IPS DF 19.7 (cell line): Measurements from ENCODE around the gene APRT.
"Not testable (repeated sequence)": the region's sequence is repeated elsewhere in the genome, so short reads cannot be mapped to it uniquely, and the experiment has no call there.

Experiments
- DNase-seq: peaks from one replicate; pipeline ENCODE4 v3.0.0-alpha.2; 2013; ENCODE audit warnings: low read depth, low spot score

Gene APRT

DNA sequence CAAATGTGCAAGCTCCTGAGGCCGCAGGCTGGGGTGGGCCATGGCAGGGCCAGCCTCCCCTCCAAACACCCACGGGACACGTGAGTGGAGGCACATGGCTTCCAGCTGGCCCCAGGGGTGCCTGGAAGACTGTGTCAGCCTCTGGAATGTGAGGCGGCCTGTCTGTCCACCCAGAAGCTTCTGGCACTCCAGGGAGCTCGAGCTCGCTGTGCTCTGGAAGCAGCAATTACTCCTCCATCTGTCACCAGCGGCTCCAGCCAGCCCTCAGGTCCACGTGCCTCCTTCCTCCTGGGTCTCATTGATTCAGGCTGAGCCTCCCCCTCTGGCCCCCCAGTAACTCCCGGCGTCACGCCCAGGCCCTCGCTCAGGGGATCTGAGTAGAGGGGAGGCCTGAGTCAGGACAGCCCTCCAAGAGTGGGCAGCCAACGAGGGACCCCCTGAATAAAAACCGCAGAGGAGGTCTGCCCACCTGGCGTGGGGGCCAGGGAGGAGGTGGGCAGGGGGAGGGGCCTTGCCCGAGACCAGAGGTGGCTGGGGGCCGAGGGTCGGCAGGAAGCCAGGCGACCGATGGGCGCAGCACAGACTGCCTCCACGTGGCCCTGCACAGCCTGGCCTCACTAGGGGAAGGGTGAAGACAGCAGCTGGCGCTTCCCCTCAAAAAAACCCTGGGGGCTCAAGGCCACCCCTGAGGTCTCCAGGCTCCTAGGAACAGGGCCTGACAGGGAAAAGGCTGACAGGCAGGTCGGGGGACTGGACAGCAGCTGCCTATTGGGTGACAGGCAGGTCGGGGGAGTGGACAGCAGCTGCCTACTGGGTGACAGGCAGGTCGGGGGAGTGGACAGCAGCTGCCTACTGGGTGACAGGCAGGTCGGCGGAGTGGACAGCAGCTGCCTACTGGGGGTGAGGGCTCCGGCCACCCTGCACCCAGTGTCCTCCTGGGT, 38.6 kb downstream of the APRT start:
- no peak for DNase-seq

DNA sequence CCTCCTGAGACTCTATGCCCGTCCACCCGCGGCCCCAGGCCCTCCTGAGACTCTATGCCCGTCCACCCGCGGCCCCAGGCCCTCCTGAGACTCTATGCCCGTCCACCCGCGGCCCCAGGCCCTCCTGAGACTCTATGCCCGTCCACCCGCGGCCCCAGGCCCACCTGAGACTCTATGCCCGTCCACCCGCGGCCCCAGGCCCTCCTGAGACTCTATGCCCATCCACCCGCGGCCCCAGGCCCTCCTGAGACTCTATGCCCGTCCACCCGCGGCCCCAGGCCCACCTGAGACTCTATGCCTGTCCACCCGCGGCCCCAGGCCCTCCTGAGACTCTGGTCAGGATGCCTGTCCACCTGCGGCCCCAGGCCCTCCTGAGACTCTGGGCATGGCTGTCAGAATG, 39.9 kb downstream of the APRT start:
- not testable (repeated sequence) for DNase-seq

DNA sequence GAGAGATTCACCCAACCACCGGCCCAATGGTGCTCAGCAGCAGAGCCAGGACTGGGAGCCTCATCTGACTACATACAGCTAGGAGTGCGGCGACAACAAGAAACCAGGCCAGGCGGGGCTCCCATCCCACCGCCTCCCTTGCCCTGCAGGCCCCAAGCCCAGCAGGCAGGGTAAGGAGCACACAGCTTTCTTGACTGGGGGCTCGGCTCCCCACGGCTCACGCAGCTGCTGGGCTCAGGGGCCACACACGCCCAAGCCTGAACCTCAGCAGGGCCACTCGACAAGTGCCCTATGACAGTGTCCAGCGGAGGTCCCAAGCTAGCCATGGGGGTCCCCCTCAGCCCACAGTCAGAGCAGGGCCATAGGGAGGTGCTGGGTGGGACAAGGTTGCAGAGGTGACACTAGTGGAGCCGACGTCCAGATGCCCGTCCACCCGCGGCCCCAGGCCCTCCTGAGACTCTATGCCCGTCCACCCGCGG, 40.4 kb downstream of the APRT start:
- no peak for DNase-seq

DNA sequence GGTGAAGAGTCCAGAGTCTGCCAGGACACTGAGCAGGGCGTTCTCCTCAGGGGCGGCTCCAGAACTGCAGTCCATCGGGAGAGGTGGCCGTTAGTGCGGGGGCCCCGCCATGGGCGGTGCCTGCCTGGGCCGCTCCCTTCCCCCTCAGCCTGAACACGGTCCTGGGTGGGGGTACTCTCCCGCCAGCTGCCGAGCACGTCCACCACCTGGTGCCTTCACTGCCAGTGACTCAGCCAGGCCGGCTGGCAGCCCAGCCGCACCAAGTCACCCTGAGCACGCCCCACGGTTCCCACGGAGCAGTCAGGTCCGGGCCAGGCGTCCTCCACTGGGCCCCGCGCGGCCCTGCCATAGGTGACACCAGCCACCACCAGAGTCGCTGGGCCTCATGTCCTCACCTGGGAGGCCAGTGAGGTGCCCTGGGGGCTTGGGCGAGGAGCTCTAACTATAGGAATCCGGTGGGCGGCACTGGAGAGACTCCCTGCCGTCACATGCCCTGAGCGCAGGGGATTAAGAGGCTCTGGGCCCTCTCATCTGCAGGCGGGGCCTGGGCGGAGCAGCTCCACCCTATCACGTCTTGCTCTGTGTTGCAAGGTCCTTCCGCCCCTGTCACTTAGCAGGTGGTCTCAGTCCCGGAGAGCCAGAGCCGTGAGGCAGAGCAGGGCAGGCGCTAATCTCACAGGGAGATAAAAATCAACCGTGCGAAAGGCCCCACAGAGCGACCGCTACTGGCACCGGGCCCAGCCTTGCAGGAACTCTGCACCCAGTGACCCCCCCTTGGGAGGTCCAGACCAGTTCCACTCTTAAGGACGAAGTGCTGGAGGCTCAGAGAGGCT, 41.1 kb downstream of the APRT start:
- DNase-seq: no peak

DNA sequence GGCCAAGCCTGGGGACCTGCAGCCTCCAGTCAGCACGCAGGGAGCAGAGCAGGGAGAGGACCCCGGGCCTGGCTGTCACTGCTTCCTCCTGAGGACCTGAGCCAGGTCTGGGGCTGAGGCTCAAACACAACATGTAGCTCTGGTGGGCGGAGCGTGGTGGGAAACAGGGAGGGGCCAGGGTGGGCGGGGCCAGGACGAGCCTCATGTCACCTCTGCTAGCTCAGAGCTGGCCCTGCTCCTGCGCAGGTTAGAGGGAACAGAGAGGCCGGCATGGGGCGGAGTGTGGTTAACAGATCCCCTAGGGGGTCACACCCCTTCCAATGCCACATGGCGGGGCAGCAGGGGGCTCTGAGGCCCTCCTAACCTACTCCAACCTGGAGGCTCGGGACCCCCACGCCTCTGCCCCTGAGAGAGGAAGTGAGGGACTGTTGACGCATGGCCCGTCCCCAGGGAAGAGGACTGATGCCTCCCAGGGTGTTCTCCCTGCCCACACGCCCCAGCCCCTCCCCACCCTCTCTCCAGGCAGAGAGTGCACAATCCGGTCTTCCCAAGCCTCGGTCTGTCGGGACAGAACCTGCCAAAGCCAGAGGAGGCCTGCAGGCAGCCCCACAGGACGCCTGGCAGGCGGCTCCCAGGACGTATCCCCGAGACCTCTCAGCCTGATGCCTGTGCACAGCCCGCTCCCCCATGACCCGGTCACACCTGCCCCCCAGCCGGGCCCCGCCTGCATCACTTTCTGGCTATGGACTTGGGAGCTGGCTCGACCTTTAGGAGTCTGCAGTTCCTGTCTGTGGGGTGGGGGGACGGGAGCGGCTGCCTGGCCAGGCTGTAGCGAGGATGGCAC, 41.9 kb downstream of the APRT start:
- DNase-seq: peak; percentile 48

DNA sequence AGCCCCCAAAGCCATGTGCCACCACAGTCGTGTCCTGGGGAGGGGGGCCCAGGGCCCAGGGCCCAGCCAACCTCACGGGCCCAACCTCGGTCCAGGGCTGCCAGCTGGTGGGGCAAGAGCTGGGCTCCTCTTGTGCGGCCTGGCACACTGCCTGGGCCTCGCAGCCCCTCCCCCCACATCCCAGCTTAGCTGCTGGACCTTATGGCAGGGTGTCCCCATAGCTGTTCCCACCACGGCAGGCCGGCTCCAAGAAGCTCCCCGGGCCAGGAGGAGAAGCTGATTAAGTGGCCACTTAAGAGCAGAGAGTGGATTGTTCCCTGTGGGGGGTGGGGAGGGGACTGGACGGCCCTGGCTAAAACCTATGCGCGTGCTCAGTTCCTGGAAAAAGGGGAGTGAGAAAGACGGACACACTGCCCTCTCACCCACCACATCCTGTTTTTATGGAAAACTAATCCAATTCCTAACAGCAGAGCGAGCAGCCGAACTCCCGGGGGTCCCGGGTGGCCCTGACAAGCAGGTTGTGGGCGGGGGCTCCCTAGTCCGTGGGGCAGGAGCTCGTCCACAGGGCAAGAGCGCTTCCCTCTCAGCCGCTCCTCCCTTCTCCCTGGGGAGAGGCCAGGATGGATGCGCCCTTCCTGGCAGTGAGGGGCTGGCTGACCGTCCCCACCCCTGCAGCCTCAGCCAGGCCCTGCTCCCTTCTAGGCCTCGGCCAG, 43.5 kb downstream of the APRT start:
- DNase-seq: no peak

DNA sequence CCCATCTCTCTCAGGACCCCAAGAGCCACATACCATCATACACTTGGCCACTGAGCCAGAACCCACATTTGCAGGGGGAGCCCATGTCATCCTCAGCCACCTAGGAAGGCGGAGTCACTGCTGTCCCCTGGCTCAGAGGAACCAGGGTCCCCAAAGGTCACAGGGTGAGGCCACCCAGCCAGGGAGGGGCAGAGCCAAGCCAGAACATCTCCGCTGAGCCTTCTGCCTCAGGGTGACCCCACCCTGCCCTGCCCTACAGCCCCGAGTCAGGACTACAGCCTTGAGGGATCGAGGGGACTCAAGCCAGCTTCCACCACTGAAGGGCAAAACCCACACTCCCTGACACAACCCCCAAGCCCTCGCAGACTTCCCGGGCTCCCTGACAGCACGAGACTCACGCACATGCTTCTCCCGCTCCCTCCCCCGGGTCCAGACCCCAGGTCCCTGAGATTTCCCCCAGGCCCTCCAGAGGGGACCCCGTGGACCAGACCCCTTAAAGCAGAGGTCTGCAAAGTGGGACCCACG, 44.1 kb downstream of the APRT start:
- DNase-seq: no peak

DNA sequence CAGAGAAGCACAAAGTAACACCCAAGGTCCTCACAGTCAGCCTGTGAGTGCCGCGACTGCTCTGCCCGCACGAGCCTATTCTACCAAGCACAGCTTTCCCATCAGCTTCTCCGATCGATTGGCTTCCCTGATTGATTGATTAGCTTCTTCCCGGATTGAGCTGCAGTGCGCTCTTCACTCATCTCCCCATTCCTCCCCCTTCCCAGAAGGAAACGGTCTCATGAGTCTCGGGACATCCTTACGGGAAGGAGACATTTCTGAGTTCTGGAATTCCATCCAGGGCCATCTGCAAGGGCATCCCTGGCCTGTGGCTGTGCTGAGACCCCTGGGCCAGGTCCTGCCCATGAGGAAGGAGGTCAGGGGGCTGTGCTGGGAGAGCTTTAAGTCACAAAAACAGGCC, 44.8 kb downstream of the APRT start:
- no peak for DNase-seq

DNA sequence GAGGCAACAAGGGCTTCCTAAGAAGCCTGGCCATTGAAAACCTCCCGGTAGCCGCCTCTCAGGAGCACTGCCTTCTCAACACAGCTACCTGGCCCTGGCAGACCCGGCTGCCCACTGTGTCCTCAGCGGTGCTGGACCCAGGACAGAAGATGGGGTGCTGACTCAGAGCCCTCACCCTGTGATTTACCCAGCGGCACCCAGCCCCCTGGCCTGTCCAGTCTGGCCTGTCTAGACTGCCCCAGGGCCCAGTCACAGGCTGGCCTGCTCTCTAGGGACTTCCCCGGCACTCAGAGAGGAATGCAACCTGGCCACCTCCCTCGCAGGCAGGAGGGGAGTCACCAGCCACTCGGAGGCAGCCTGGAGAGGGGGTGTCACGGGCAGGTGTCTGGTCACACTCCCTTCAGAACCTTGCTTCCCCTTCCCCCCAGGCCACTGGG, 46.8 kb downstream of the APRT start:
- no peak for DNase-seq

DNA sequence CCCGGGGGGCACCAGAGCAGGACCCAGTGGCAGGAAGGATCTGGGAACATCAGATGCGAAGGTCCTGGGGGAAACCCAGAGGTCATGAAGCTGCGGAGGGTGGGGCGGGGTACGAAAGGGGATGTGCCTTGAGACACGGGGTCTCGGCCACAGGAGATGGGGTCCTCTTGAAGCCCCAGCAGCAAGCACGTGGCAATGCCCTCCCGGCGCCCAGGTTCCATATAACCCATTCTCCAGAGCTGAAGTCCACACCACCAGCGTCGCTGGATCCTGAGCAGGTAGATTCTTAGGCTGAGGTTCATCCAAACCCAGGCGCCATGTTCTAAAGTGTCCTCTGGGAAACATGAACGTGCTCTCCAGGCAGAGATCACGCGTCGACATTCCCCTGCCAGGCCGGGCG, 47.6 kb downstream of the APRT start:
- DNase-seq: no peak

DNA sequence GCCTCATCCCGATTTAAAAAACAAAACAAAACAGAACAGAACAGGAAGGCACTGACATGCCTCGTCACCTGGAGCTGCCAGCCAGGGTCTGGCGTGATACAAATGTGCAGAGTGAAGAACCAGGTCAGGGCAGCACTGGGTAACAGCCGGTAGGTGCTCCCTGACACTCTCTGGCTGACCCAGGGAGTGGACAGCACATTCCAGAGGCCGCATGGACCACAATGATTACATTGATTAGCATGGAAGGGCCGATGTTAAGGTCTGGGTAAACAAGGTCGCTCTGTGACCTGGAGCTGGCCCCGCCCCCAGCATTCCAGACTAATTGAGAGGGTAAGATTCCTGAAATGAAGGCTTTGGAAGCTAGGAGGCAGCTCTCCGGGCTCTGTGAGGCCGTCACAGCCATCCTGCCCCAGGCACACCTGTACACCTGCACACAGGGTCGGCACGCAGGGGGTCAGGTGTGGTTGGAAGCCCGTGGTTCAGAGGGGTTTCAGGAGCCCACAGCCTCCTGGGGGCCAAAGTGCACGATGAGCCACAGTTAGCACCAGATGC, 48.1 kb downstream of the APRT start:
- DNase-seq: peak; percentile 57

DNA sequence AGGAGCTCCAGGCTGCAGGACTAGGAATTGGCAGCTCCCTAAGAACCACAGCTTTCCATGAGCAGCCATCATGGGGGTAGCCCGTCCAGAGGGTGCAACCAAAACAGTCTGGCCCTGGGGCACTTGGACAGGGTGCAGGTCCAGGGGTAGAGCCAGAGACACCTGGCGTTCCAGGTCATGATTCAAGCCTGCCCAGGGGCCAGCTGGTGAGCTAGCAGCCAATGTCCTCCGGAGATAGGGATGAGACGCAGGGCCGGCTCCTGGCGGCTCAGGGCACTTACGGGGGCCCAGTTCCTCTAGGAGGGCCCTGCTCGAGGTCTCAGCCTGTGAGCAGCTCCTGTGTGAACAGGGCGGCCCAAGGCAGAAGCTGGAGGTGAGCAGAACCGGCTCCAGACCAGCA, 48.8 kb downstream of the APRT start:
- DNase-seq: no peak

DNA sequence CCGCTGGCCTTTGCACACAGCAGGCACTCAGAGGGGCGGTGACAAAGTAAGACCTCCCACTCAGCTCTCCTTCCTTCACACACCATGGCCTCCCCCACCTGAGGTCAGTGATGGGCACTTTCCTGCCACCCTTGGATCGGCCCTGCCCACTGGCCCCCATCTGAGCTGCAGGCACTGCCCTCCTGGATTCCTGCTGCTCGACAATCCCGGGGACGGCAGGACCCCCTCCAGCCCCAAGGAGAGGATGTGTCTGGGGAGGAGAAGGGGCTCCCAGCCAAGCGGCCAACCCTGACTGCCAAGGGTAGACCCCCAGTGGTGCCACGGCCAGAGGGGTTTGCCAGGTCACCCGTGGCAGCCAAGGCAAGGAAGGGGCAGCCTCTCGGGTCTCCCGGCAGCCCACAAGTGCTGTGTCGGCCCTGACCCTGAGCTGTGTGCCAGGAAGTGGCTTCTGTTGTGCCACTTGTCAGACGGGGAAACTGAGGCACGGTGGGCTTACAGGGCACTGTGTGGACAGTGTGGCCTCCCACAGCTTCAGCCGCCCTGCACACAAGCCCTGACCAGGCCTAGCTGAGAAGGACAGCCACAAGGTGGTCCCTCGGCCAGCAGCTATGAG, 49.4 kb downstream of the APRT start:
- DNase-seq: no peak

DNA sequence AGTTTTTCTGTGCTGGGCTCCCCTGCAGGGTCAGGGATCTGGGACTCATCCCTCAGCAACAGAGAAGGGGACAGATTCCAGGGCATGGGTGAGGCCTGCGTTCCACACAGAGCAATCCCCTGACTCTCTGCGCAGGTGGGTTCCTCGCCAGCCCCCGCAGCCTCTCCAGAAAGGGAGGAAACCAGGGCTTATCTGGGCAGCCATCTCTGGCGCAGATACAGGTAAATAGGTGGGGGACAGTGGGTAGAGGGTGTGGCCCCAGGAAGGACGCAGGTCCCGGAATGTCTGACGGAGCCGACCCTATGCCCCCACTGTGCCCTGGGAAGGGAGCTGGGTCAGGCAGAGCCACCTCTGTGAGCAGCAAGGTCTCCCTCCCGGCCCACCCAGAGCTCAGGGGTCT, 49.9 kb downstream of the APRT start:
- DNase-seq: no peak

DNA sequence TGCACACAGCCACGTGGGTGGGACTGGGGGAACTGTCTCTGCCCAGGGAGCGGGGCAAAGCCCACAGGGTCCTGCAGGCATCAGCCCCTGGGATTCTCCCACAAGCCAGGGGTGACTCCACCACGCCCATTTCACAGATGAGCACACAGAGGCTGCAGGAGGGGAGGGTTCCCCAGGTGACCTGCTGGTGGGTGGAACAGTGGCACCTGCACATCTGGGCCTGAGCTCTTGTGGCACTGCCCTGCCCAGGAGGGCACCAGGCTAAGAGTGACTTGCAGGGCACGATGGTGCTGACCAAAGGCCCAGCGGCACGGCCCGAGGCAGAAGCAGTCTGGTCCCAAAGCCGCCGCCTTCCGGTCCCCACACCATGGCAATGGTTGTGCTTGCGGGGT, 50.6 kb downstream of the APRT start:
- no peak for DNase-seq

DNA sequence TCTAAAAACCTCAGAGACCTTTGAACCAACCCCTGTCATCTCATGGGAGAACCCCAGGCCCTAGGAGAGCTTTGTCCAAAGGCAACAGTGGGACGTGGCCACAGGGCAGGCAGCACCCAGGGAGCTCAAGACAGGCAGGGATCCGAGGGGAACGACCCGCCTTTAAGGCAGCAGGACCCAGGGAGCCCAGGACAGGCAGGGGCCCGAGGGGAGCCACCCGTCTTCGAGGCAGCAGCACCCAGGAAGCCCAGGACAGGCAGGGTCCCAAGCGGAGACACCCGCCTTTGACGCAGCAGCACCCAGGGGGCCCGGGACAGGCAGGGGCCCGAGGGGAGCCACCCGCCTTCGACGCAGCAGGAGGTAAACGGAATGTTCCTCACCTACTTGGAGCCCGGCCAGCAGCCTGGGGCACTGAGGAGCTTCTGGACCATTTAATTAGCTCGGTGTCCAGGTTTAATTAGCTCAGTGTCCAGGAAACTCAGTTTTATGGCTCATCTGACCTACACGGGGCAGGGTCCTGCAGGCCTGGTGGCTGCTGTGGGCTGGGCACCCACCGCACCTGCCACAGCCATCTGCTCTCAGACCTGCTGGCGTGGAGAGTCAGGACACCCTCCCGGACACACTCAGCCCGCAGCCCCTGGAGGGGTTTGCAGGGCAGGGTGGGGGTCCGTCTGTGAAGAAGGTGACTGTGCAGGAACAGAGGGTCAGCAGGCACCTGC, 51.1 kb downstream of the APRT start:
- no peak for DNase-seq

DNA sequence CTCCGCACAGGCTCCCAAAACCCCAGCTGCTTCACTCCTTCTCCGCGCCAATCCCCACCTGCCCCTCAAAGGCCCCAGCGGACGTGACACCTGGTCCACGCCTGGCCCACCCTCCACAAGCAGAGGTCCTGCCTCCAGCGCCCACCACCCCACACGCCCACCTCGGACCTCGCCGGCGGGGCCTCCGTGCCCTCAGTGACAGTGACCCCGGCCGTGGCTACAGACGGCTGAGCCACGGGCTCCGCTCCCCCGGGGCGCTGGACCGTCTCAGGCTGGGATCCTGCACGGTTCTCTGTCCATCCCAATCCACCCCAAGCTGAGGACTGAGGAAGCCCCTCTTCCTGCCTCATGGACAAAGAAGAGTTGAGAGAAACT, 51.8 kb downstream of the APRT start:
- no peak for DNase-seq
